ENCODE results near the gene CYSRT1.
"Not testable (repeated sequence)": the region's sequence is repeated elsewhere in the genome, so short reads cannot be mapped to it uniquely, and the experiment has no call there.

The CYSRT1 gene

GRCh38 chr9:137240318-137240840, 15.4 kb downstream of the CYSRT1 start:
- no peak for TF ChIP-seq CTCF (conservative IDR thresholded peaks at IDR 0.05; ENCODE audit: low read length)
- DNase-seq (ENCODE audit: low read depth) = peak; percentile 79
- H3K4me3 ChIP-seq (ENCODE audit: low read length) = peak overlapping the region; percentile 68

DNA sequence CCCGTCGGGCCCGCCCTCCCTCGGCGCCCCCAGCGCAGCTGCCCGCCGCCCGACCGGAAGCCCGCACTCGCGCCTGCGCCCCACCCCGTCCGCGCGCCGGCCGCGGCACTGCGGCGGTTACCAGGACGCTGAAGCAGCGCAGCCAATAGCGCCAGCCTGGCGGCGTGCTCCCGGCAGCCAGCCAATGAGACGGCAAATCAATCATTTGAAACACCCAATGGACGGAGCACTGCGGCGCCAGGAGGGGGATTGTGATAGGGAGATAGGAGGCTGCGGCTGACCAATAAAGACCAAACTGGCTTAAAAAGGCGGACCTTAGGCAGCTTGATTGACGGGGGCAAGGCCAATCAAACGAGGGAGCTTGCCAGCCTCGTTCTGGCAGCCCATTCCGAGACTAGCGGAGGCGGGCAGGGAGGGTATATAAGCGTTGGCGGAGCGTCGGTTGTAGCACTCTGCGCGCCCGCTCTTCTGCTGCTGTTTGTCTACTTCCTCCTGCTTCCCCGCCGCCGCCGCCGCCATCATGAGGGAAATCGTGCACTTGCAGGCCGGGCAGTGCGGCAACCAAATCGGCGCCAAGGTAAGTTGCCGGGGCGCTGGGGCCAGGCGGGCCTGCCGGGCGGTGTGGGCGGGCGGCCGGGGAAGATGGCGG, 16.0 kb downstream of the CYSRT1 start, which contains the start of gene TUBB4B:
Gene TUBB4B, plus strand, starts transcription at position 447 of the 649 bp plus-strand sequence. Its CDS starts 74 bp downstream, at position 521.
- peak; percentile 100 for DNase-seq (ENCODE audit: low read depth)
- TF ChIP-seq CTCF (conservative IDR thresholded peaks at IDR 0.05; ENCODE audit: low read length) = no peak
- H3K4me3 ChIP-seq (ENCODE audit: low read length) = peak within 1 kb of the TSS; percentile 76

DNA sequence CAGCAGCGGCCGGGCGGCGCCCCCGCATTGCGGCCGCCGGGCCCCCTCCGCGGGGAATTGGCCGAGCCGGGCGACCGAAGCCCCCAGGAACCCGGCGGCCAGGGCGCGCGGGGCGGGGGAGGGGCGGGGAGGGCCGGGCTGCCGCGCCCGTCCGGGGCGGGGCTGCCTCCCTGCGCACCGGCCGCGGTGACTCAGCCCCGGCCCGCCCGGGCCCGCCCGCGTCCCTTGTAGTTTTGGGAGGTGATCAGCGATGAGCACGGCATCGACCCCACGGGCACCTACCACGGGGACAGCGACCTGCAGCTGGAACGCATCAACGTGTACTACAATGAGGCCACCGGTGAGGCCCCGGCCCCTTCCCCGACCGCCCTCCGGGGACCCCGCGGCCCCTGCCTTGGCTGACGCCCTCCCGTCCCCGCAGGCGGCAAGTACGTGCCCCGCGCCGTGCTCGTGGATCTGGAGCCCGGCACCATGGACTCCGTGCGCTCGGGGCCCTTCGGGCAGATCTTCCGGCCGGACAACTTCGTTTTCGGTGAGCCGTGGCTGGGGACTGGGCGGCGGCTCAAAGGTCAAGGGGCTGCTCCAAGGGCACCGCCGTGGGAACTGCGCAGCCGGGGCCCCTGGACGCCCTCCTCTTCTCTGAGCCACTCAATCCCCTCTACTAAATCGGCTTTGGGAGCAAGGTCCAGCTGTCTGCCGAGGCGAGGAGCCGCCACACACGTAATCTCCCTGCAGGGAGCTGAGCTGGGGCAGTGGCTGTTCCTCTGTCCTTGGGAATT, 16.7 kb downstream of the CYSRT1 start:
- no peak for TF ChIP-seq CTCF (conservative IDR thresholded peaks at IDR 0.05; ENCODE audit: low read length)
- peak; percentile 42 for DNase-seq (ENCODE audit: low read depth)

DNA sequence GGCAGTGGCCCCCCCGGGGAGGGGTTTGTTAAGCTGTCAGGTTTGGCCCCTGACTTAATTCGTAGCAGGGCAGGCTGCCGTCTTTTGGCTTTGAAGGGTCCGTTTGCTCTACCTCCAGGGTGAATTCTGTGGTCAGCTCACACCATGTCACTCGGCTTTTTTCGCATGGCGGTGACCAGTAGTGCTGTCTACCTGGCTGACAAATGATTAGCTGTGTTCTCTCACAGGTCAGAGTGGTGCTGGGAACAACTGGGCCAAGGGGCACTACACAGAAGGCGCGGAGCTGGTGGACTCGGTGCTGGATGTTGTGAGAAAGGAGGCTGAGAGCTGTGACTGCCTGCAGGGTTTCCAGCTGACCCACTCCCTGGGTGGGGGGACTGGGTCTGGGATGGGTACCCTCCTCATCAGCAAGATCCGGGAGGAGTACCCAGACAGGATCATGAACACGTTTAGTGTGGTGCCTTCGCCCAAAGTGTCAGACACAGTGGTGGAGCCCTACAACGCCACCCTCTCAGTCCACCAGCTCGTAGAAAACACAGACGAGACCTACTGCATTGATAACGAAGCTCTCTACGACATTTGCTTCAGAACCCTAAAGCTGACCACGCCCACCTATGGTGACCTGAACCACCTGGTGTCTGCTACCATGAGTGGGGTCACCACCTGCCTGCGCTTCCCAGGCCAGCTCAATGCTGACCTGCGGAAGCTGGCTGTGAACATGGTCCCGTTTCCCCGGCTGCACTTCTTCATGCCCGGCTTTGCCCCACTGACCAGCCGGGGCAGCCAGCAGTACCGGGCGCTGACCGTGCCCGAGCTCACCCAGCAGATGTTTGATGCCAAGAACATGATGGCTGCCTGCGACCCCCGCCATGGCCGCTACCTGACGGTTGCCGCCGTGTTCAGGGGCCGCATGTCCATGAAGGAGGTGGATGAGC, 17.6 kb downstream of the CYSRT1 start:
- DNase-seq (ENCODE audit: low read depth) = no peak
- H3K4me3 ChIP-seq (ENCODE audit: low read length) = peak overlapping the region; percentile 76
- TF ChIP-seq CTCF (conservative IDR thresholded peaks at IDR 0.05; ENCODE audit: low read length) = no peak

More for the DNA sequence above, 16.7 kb downstream of the CYSRT1 start:
- H3K4me3 ChIP-seq (ENCODE audit: low read length) = peak overlapping the region; percentile 76

DNA sequence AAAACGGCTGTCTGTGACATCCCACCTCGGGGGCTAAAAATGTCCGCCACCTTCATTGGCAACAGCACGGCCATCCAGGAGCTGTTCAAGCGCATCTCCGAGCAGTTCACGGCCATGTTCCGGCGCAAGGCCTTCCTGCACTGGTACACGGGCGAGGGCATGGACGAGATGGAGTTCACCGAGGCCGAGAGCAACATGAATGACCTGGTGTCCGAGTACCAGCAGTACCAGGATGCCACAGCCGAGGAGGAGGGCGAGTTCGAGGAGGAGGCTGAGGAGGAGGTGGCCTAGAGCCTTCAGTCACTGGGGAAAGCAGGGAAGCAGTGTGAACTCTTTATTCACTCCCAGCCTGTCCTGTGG, 18.3 kb downstream of the CYSRT1 start:
- peak overlapping the region; percentile 7; the same call in 1 of the 2 replicates for H3K4me3 ChIP-seq (ENCODE audit: low read length)
- DNase-seq (ENCODE audit: low read depth) = not testable (repeated sequence)

GRCh38 chr9:137243626-137244485, 18.9 kb downstream of the CYSRT1 start:
- no peak; the same call in 1 of the 2 replicates for TF ChIP-seq CTCF (conservative IDR thresholded peaks at IDR 0.05; ENCODE audit: low read length)
- DNase-seq (ENCODE audit: low read depth) = no peak
- H3K4me3 ChIP-seq (ENCODE audit: low read length) = peak overlapping the region; percentile 7; the same call in 1 of the 2 replicates
